GM21737 (cell line): ENCODE measurements around the gene PTPN1.

Source experiments
- ATAC-seq: cut with Tn5 transposase; IDR thresholded peaks from one replicate; pipeline ENCODE4 v1.9.1; 2021; ENCODE audit warnings: mild to moderate bottlenecking, moderate library complexity; ENCODE audit not compliant: unreplicated experiment

Gene PTPN1

GRCh38 chr20:50572938-50573777 is 63.0 kb downstream of the PTPN1 start:
- ATAC-seq, result no peak

- no peak for ATAC-seq
Measured at GRCh38 chr20:50574108-50574507, 63.9 kb downstream of the PTPN1 start.

DNA sequence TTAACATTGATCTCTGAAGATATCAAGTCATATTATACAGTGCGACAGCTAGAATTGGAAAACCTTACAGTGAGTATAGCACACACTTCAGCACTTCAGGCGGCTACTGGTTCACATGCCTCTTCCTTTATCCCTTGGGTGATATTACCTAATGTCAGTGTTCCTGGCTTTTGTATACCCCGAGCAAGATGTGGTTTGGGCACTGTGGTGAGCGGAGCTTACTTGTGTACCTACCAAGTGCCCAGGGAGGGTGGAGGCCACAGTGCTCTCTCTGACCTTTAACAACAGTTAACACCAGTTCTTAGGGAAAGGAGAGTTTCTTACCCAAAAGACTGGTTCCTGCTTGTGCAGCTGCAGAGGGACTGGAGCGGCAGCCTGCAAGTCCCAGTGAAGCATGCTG is 64.4 kb downstream of the PTPN1 start:
- no peak for ATAC-seq

DNA sequence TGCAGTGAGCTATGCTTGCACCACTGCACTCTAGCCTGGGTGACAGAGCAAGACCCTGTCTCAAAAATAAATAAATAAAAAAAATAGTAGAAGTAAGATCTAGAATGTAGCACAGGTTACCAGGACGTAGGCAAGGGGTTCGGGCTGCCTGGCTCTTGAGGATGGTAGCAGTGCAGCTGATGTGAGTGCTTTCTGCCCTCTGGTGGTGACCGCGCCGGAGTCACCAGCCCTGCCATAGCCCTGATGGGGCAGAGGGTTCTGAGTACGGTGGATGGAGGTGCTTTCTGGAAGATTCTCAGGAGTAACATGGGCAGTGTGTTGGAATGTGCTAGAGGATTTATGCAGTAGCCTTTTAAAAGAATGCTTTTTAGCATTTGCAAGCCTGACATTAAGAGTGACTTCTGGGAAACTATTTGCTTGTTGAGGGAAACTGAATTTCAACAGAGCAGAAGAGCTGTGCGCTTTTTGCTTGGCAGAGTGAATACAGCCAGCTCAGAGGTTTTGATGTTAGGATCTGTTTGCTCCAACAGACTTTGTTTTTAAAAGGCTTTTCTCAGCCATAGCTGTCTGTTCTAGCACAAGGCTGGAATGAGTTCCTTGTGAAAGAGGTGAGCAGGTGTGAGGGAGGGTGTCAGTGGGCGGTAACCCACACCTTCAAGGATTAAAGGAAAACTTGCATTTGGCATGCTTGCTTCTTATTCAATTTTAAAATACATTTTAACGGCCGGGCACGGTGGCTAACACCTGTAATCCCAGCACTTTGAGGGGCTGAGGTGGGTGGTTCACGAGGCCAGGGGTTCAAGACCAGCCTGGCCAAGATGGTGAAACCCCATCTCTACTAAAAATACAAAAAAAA is 65.9 kb downstream of the PTPN1 start:
- ATAC-seq, result no peak

GRCh38 chr20:50577175-50578018 is 67.2 kb downstream of the PTPN1 start:
- ATAC-seq, result no peak

- ATAC-seq, result no peak
Measured at GRCh38 chr20:50578061-50578777, 68.0 kb downstream of the PTPN1 start.

- no peak for ATAC-seq
Measured at GRCh38 chr20:50578778-50579165, 68.6 kb downstream of the PTPN1 start.

GRCh38 chr20:50579511-50579910 is 69.3 kb downstream of the PTPN1 start:
- ATAC-seq, result no peak

- ATAC-seq, result no peak
Measured at GRCh38 chr20:50580016-50580747, 70.0 kb downstream of the PTPN1 start.

GRCh38 chr20:50580842-50581544 is 70.8 kb downstream of the PTPN1 start:
- ATAC-seq, result no peak

DNA sequence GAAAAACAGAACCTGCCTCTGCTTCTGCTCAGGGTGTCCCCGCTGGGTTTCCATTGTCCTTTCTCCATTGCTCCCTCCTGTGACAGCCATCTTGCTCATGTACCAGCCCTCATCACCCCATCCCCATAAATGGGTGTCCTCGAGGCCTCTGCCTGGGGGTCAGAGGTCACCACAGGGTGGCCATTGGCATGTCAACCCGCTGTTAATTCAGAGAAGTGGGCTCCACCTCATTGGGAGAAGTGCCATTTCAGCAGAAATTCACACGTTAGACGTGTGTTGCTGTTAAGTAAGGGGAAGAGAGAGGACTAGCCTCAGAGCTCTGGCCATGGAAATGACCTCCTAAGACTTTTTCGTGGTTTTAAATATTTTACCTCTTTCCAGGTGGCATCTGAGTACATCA is 71.9 kb downstream of the PTPN1 start:
- ATAC-seq, result no peak

DNA sequence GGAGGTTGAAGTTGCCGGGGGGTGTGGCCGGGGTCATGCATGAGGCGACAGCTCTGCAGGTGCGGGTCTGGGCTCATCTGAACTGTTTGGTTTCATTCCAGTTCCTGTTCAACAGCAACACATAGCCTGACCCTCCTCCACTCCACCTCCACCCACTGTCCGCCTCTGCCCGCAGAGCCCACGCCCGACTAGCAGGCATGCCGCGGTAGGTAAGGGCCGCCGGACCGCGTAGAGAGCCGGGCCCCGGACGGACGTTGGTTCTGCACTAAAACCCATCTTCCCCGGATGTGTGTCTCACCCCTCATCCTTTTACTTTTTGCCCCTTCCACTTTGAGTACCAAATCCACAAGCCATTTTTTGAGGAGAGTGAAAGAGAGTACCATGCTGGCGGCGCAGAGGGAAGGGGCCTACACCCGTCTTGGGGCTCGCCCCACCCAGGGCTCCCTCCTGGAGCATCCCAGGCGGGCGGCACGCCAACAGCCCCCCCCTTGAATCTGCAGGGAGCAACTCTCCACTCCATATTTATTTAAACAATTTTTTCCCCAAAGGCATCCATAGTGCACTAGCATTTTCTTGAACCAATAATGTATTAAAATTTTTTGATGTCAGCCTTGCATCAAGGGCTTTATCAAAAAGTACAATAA is 72.5 kb downstream of the PTPN1 start:
- ATAC-seq, result no peak

DNA sequence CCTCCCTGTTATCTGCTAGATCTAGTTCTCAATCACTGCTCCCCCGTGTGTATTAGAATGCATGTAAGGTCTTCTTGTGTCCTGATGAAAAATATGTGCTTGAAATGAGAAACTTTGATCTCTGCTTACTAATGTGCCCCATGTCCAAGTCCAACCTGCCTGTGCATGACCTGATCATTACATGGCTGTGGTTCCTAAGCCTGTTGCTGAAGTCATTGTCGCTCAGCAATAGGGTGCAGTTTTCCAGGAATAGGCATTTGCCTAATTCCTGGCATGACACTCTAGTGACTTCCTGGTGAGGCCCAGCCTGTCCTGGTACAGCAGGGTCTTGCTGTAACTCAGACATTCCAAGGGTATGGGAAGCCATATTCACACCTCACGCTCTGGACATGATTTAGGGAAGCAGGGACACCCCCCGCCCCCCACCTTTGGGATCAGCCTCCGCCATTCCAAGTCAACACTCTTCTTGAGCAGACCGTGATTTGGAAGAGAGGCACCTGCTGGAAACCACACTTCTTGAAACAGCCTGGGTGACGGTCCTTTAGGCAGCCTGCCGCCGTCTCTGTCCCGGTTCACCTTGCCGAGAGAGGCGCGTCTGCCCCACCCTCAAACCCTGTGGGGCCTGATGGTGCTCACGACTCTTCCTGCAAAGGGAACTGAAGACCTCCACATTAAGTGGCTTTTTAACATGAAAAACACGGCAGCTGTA is 73.4 kb downstream of the PTPN1 start:
- no peak for ATAC-seq

DNA sequence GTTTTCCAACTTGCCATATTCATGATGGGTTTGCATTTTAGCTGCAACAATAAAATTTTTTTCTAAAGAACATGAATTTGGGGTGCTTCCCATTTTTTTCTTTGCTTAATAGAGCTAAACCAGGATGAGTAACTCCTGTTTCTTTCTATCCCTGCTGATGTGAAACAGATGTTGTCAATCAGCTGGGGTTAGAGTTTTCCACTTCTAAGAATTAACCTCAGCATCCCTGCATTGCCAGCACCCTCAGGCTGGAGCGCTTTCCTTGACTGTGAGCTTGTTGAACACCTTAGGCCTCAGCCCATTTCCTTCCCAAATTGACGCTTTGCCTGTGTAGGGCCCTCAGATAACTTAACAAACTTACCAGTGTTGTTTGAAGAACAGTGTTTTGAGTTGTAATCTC is 74.5 kb downstream of the PTPN1 start:
- no peak for ATAC-seq

DNA sequence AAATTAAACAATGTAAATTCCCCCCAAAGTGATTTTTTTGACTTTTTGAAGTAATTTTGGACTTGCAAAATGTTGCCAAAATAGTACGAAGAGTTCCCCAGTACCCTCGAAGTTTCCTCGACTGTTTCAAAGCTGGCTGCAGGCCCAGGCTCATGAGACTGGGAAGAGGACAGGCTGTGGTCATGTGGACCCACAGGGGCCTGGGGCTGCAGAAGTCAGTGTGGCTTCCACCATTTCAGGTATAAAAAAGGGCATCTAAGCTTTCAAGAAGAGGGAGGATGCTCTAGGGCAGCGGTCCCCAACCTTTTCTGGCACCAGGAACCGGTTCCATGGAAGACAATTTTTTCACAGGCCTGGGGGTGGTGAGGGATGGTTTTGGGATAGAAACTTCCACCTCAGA is 75.0 kb downstream of the PTPN1 start:
- no peak for ATAC-seq

DNA sequence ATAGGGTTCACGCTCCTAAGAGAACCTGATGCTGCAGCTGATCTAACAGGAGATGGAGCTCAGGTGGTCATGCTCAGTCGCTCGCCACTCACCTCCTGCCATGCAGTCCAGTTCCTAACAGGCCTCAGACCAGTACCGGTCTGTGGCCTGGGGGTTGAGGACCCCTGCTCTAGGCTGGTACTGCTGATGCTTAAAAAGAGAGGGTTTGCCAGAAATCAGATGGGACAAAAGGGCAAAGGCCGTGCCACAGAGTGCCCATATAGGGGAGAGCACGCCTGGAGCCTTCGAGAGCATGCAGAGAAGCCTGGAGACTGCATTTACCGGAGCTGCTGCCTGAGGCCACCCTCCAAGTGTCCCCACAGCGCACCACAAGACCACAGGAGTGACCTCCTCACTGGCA is 75.5 kb downstream of the PTPN1 start:
- no peak for ATAC-seq

GRCh38 chr20:50586531-50587232 is 76.5 kb downstream of the PTPN1 start:
- no peak for ATAC-seq
